LNCAP (cell line): ENCODE data around the gene HAPLN2.

Source experiments
- TF ChIP-seq, protein P1 (sequence below): fragments of 450-650 bp; IDR thresholded peaks from 2 replicates; pipeline ENCODE4 v1.5.1; 2017; ENCODE audit warnings: mild to moderate bottlenecking

Gene HAPLN2

GRCh38 chr1:156601122-156601830, 17.9 kb upstream of the HAPLN2 start, which contains the start of gene GPATCH4:
TSS of gene GPATCH4 (minus strand) at chr1:156601479.
- TF ChIP-seq, protein P1, sequence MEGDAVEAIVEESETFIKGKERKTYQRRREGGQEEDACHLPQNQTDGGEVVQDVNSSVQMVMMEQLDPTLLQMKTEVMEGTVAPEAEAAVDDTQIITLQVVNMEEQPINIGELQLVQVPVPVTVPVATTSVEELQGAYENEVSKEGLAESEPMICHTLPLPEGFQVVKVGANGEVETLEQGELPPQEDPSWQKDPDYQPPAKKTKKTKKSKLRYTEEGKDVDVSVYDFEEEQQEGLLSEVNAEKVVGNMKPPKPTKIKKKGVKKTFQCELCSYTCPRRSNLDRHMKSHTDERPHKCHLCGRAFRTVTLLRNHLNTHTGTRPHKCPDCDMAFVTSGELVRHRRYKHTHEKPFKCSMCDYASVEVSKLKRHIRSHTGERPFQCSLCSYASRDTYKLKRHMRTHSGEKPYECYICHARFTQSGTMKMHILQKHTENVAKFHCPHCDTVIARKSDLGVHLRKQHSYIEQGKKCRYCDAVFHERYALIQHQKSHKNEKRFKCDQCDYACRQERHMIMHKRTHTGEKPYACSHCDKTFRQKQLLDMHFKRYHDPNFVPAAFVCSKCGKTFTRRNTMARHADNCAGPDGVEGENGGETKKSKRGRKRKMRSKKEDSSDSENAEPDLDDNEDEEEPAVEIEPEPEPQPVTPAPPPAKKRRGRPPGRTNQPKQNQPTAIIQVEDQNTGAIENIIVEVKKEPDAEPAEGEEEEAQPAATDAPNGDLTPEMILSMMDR, result no peak

- TF ChIP-seq, protein P1, result no peak
Measured at GRCh38 chr1:156601892-156602291, 17.3 kb upstream of the HAPLN2 start.

DNA sequence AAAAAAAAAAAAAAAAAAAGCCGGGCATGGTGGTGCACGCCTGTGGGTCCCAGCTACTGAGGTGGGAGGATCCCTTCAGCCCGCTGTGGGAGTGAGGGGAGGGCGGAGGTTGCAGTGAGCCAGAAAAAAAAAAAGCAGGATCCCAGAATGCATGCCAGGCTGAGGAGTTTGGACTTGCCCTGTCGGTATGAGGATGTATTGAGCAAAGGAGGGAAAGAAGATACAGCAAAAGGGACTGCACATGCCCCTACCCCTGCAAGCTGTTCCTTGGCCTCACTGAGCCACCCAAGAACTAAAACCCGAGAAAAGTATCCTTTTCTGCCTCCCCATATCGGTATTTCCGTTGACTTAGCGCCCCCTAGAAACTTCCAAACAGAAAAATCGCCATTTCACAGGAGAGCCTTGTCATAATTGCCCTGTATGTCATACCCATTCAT, 16.6 kb upstream of the HAPLN2 start:
- TF ChIP-seq, protein P1, result peak; percentile 38; the same call in 1 of the 2 replicates

DNA sequence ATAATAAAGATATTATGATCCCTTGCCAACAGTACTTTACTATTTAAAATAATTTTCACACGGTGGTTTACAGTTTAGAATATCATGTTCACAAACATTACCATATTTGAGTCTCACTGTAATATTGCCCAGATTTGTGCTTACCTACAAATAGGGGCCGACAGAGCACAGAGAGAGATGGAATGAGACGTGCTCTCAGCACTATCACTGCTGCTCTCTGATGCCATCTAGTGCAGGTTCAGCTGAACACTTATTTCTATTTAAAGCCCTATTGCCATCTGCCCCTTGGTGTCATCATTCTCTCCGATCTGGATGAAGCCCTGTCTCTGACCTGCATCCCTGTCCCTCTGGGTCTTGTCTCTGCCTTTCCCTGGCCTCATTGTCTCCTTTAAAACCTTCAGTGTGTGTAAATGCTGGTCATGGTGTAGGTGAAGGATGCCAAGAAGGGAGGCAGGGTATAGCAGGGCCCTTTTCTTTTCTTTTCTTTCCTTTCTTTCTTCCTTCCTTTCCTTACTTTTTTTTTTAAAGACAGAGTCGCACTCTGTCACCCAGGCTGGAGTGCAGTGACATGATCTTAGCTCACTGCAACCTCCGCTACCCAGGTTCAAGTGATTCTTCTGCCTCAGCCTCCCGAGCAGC, 11.1 kb upstream of the HAPLN2 start:
- TF ChIP-seq, protein P1, result peak; percentile 90

- TF ChIP-seq, protein P1, result peak; percentile 50
Measured at GRCh38 chr1:156608981-156609380, 10.2 kb upstream of the HAPLN2 start.

DNA sequence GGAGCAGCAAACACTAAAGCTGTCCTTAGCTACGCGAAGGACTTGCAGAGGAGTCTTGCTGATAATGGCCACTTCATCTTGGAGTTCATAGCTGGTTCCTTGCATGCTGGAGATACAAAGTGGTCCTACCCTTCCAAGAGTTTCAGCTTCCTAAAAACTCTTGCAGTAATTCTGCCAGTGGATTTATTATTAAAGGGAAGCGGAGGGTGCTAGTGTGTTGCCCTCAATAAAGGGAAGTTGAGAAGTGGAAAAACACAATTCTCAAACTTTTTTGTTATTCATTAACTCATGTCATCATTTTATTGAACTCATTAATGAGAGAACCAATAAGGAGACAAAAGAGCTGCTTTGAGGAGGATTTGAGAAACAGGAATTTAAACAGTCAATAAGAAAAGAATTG, 6.5 kb upstream of the HAPLN2 start:
- TF ChIP-seq, protein P1, result no peak

DNA sequence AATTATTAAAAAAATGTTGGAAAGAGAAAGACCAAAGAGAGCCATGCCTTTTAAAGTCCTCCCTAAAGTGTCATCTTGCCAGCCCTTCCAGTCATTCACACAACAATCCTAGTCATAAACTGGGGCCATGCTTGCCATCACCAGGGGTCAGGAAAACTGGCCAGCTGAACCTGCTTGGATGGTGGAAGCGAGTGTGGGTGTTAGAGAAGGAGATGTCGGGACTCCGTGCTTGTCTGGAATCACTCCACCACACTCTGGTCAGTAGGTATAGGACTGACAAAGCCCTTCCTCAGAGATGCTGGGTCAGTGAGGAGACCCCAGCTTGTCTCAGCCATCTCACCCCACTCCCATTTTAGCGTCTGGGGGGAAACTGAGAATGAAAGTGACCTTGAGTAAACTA, 3.3 kb upstream of the HAPLN2 start:
- TF ChIP-seq, protein P1, result no peak
